HG02571 (cell line): ENCODE data around the gene TDRD12.
"Not testable (repeated sequence)": the region's sequence is repeated elsewhere in the genome, so short reads cannot be mapped to it uniquely, and the experiment has no call there.

Source experiments
- ATAC-seq: cut with Tn5 transposase; IDR thresholded peaks from one replicate; pipeline ENCODE4 v1.9.1; 2021; ENCODE audit warnings: mild to moderate bottlenecking, moderate library complexity; ENCODE audit not compliant: unreplicated experiment

Gene TDRD12

DNA sequence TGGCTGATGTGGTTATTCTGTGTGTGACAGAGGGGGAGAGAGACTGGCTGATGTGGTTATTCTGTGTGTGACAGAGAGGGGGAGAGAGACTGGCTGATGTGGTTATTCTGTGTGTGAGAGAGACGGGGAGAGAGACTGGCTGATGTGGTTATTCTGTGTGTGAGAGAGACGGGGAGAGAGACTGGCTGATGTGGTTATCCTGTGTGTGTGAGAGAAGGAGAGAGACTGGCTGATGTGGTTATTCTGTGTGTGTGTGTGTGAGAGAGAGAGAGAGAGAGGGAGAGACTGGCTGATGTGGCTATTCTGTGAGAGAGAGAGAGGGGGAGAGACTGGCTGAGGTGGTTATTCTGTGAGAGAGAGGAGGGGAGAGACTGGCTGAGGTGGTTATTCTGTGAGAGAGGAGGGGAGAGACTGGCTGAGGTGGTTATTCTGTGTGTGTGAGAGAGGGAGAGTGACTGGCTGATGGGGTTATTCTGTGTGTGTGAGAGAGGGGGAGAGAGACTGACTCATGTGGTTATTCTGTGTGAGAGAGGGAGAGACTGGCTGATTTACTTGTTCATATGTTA is 27.1 kb downstream of the TDRD12 start:
- ATAC-seq: not testable (repeated sequence)

DNA sequence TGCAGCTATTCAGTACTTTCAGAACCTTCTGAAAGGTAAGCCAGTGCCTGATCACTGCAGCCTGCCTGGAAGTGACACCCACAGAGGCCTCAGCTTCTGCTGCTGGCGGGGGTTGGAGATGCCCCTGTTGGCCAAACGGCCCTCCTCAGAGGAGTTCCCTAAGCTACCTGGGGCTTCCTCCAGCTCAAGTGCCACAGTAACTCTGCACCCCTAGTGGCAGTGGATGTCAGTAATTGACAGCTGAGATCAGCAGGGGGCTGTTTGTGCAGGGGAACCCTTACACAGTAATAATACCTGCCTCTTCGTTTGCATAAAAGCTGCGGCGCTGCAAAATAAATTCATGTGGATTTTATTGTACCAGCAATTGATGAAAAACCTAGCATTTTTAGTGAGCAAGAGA is 28.9 kb downstream of the TDRD12 start:
- ATAC-seq: no peak

DNA sequence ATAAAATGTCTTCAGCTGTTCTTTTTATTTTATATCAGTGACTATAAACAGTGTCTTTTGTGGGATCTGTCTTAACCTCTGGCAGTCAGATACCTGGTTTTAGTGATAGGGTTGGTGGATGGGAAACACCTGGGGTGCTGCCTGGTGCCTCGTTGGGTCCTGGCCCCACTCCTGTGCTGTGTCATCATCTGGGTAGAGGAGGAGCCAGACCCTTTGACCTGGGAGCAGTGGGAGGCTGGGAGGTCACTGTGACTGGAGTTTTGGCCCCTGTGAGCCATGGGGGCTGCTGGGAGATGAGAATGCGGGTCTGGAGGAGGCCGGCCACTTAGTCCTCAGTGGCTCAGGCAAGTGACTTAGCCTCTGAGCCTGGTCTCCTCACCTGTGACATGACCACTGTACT is 29.4 kb downstream of the TDRD12 start:
- ATAC-seq: no peak

DNA sequence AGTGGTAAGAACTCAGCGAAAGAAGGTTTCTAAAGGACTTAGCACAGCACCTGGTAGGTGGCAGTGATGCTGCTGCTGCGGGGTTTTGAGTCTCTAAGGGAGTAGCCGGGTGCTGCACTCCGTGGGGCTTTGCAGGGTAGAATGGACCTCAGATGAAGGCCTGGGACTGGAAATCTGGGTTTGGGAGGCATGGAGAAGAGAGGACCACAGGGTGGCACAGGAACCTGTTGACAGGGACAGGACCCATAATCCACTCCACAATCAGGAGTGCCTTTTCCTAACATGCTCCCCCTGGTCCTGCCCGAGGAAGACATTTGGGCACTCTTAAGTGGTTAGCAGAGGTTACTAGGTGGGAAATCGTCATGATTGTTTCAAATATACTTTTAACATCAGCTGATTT is 29.8 kb downstream of the TDRD12 start:
- ATAC-seq: no peak

DNA sequence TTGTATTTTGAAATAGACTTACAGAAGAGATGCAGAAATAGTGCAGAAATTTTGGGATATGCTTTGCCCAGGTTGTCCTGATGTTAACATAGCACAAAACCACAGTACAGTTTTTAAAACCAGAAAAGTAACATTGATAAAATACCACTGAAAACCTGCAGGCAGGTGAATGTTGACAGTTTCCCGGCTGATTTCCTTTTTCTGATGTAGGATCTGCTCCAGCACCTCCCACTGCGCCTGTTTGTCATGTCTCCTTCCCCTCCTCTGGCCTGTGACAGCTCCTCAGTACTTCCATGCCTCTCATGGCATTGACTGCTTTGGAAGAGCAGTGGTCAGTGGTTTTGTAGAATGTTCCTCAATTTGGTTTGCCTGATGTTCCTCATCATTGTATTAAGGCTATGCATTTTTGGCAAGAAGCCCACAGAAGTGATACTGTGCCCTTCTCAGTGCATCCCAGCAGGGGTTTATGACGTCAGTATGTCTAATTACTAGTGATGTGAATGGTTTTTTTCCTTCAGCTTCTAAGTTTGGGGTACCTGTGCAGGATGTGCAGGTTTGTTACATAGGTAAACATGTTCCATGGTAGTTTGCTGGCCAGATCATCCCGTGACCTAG is 31.0 kb downstream of the TDRD12 start:
- ATAC-seq: no peak

DNA sequence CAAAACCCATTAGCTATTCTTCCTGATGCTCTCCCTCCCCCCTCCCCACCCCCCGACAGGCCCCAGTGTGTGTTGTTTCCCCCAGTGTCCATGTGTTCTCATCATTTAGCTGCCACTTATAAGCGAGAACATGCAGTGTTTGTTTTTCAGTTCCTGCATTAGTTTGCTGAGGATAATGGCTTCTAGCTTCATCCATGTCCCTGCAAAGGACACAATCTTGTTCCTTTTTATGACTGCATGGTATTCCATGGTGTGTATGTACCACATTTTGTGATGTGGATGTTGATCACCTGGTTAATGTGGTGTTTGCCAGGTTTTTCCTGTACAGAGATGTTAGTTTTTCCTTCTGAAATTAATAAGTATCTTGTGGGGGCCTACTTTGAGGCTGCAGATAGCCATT is 31.5 kb downstream of the TDRD12 start:
- no peak for ATAC-seq

DNA sequence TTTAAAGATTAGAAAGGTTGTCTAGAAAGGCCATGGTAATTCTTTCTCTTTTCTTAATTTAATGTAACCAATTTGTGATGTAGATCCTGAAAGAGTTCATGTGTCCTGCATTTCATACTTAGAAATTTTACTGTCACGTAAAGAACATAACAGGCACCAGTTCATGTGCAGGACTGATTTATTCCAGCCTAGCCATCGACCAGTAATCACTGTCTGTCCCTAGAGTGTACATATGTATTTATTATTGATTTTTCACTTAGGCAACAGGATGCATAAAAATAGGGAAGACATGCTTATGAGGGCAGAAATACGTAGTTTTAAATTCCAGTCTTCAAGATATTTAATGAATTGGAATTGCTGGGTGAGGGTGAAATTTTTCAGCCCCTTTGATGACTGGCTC is 37.6 kb downstream of the TDRD12 start:
- ATAC-seq: no peak

DNA sequence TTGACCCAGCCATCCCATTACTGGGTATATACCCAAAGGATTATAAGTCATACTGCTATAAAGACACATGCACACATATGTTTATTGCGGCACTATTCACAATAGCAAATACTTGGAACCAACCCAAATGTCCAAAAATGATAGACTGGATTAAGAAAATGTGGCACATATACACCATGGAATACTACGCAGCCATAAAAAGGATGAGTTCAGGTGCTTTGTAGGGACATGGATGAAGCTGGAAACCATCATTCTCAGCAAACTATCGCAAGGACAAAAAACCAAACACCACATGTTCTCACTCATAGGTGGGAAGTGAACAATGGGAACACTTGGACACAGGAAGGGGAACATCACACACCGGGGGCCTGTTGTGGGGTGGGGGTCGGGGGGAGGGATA is 45.8 kb downstream of the TDRD12 start:
- not testable (repeated sequence) for ATAC-seq

DNA sequence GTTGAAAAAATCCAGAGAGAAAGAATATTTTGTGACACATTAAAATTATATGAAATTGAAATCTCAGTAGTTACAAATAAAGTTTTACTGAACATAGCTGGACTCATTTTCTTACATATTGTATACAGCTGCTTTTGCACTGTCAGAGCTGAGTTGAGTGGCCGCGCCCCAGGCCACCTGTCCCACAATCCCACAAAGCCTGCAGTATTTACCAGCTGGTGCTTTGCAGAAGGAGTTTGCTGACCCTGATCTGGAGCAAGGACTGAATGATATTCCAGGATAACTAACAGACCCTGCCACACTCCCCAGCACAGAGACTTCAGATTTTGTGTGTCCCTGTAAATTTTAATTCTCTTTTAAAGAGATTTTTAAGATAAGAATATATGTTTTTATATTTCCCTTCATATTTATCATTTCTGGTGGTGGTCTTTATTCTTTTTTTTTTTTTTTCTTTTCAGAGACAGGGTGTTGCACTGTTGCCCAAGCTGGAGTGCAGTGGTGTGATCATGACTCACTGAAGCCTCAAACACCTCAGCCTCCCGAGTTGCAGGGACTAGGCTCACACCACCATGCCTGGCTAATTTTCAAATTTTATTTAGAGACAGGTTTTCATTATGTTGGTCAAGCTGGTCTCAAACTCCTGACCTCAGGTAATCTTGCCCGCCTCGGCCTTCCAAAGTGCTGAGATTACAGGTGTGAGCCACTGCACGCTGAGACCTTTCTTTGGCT is 48.5 kb downstream of the TDRD12 start:
- ATAC-seq: no peak

DNA sequence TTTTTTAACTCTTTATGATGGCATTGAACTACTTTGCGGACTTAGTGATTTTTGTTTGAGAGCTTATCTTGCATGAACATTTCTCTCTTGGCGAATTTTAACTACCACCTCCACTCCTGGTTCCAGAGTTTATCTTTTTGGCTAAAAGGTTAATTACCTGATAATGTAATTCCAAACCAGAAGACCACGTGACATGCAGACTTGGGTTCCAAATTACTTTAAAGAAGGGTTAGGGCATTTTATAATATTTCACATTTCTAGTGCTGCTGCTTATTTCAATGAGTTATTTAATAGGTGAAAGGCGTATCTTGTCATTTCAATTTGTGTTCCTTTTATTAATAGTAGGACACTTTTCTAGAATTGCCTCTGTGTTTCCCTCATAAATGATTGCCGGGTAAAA is 52.0 kb downstream of the TDRD12 start:
- no peak for ATAC-seq

DNA sequence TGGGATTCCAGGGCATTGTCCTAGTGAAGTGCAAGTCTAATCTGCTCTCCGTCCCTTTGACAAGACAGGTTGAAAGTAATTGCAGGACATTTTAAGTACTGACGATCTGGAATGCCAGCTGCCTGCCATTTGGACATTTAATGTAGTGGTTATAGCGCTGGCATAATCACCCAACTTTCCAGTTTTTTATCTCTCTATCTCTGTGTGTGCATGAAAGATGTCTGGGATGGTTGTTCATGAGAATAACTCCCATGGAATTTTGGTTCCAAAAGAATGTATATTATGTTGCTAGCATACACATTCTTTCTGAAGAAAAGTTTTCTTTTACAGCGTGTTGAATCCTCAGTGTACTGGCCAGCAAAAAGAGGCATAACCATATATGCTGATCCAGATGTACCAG is 53.6 kb downstream of the TDRD12 start:
- no peak for ATAC-seq

DNA sequence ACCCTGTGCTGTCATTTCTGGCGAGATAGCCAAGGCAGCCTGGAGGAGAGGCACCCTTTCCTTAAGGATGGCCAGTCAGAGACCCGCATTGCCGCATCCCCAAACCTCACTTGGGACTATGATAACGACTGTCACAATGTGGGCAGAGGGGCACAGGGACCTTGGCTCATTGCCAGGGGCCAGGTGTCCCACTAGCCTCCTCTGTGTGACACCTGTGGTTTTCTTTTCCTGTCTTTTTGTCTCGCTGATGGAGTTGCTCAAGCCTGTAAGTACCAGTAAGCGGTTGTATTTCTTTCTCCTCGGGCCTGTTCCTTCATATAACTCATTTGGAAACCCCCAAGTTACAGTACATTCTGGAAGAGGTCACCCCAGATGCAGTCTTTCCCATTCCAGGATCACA is 59.5 kb downstream of the TDRD12 start:
- ATAC-seq: no peak

DNA sequence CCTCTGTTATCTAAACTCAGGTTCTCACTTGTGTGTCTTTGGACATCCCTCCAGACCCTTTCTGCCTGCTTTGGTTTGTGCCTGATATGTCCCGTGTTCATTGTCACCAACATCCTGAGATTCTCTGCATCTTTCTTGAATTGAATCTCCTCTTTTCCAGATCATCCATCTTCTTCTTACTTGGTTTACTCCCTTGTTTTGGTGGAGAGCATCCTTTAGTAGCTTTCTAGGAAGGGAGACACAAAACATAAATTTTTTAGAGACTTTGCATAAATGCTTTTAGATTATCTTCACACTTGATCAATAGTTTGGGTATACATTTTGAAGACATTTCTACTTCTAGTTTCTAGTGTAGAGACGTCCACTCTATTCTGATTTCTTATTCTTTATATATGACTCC is 61.7 kb downstream of the TDRD12 start:
- no peak for ATAC-seq

DNA sequence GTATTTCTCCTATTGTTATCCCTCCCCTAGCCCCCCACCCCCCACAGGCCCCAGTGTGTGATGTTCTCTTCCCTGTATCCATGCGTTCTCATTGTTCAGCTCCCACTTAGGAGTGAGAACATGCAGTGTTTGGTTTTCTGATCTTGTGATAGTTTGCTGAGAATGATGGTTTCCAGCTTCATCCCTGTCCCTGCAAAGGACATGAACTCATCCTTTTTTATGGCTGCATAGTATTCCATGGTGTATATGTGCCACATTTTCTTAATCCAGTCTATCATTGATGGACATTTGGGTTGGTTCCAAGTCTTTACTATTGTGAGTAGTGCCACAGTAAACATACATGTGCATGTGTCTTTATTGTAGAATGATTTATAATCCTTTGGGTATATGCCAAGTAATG is 62.5 kb downstream of the TDRD12 start:
- ATAC-seq: not testable (repeated sequence)

DNA sequence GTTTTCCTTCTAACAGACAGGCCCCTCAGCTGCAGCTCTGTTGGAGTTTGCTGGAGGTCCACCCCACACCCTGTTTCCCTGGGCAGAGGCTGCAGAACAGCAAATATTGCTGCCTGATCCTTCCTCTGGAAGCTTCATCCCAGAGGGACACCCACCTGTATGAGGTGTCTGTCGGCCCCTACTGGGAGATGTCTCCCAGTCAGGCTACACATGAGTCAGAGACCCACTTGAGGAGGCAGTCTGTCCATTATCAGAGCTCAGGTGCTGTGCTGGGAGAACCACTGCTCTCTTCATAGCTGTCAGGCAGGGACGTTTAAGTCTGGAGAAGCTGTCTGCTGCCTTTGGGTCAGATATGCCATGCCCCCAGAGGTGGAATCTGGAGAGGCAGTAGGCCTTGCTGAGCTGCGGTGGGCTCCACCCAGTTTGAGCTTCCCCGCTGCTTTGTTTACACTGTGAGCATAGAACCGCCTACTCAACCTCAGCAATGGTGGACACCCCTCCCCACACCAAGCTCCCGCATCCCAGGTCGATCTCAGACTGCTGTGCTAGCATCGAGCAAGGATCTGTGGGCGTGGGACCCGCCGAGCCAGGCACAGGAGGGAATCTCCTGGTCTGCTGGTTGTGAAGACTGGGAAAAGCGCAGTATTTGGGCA is 67.7 kb downstream of the TDRD12 start:
- ATAC-seq: not testable (repeated sequence)

DNA sequence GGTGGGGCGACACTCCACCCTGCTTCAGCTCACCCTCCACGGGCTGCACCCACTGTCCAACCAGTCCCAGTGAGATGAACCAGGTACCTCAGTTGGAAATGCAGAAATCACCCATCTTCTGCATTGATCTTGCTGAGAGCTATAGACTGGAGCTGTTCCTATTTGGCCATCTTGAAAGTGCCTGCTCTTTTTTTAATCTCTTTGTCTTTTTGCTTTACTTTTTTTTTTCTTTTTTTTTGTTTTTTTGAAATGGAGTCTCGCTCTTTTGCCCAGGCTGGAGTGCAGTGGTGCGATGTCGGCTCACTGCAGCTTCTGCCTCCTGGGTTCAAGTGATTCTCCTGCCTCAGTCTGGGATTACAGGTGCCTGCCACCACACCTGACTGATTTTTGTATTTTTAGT is 68.3 kb downstream of the TDRD12 start:
- ATAC-seq: not testable (repeated sequence)

DNA sequence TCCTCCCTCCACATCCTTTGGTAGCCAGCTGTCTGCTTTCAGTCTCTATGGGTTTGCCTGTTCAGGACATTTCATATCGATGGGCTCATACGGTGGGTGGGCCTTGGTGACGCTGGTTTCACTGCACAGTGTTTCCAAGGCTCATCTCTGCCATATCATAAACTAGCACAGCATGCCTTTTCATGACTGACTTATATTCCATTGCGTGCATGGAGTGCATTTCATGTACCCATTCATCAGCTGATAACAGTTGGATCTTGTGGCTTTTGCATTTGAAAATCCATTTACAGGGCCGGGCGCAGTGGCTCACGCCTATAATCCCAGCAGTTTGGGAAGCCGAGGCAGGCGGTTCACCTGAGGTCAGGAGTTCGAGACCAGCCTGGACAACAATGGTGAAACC is 69.9 kb downstream of the TDRD12 start:
- ATAC-seq: no peak

DNA sequence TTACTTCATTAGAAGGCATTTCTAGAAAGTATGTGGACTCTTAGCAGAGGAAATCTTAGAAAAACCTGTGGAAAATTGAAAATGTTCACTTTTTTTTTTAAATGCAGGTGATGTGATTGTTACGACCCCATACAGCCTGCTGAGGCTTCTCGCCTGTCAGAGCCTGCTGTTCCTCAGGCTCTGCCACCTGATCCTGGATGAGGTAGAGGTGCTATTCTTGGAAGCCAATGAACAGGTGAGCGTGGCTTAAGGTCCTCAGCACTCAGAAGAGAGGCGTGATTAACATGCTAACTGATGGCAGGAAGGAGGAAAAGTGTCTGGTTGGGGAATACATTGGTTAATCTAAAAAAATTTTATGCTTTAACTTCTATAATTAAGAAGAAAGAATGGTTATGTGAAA is 78.6 kb downstream of the TDRD12 start:
- no peak for ATAC-seq

DNA sequence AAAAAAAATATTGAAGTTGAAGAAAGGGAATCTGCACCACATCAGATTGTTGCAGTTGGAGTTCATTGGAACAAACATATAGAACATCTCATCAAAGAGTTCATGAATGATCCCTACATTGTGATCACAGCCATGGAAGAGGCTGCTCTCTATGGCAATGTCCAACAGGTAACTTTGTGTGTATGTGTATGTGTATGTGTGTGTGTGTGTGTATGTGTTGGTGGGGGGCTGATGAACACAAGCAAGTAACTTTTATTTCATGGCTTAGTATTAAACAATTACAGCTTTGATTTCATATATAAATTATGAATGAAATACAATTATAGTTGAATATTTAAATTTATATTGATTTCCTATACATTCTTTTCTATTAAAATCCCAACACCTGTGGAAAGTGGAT is 80.6 kb downstream of the TDRD12 start:
- no peak for ATAC-seq

DNA sequence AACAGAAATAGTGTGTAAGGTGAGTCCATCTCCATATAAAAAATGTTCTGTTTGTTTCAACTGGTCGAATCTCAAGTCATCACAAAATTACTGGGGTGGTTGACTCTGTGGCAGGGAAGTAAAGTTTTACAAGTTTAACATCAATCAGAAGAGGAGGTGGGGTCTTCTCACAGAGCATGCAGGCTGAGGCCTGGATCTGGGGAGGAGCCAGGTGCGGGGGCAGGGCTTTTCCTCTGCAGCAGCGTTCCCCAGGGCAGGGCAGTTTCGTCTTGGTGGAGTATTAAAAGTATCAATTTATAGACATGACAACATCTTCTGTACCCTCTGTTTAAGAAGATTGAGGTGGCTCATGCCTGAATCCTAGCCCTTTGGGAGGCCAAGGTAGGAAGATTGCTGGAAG is 81.2 kb downstream of the TDRD12 start:
- ATAC-seq: no peak

DNA sequence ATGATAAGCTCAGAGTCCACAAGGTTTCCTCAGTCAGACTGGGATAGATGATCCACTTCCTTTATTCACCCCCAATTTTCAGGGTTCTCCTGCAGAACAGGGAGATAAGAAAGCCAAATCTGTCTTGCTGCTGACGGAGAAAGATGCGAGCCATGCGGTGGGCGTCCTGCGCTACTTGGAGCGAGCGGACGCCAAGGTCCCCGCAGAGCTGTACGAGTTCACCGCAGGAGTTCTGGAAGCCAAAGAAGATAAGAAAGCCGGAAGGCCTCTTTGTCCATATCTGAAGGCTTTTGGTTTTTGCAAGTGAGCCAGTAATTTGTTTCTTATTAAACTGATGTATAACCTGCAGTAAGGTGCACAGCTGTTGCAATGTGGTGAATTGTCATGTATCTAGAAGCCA is 83.3 kb downstream of the TDRD12 start:
- no peak for ATAC-seq

DNA sequence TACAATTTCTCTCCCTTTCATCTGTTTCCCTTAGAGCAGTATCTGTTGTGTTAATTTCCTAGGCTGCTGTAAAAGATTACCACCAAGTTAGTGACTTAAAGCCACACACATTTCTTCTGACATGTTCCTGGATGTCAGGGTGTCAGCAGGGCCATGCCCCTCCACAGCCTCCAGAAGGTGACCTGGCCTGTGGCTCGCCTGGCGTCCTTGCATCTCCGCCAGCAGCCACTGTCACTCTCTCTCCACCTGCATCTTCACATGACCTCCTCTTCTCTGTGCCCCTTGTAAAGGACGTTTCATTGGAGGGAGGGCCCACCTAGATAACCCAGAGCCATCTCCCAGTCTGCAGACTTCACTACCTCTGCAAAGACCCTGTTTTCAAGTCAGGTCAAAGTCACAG is 88.7 kb downstream of the TDRD12 start:
- ATAC-seq: no peak
